HG03159 (cell line): ENCODE data around the gene RMND5A.

Experiments
- ATAC-seq: cut with Tn5 transposase; IDR thresholded peaks from one replicate; pipeline ENCODE4 v1.9.1; 2021; ENCODE audit warnings: mild to moderate bottlenecking, moderate library complexity; ENCODE audit not compliant: unreplicated experiment

Gene RMND5A

DNA sequence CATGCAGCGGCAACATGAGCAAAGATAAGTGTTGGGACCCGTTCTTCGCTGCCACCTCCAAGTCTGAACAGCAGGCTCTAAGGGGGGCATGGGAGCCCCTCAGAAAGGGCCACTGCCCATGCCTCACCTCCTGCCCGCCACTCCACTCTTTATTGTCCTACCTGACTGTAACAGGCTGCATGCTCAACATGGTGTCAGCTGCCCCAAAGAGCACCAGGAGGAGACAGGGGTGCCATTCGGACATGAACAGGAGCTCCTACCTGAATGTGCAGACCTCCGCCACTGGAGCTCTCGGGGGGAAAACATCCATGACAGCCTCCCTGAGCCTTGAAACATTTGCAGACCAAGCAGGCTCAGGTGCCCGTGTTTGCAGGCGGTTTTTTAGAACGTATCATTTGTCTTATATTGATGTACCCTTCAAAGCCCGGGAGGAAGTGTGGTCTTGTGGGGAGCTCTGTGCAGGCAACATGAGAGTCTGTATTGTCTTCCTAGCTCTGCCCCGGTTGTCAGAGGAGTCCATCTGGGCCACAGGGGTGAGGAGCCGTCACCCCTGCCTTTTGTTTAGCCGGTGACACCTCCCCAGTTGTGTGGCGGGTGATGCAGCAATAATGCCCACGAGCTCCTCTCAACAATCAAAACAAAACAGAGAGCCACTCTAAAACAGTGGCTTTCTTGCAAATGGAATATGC is 105.7 kb downstream of the RMND5A start:
- ATAC-seq: no peak

DNA sequence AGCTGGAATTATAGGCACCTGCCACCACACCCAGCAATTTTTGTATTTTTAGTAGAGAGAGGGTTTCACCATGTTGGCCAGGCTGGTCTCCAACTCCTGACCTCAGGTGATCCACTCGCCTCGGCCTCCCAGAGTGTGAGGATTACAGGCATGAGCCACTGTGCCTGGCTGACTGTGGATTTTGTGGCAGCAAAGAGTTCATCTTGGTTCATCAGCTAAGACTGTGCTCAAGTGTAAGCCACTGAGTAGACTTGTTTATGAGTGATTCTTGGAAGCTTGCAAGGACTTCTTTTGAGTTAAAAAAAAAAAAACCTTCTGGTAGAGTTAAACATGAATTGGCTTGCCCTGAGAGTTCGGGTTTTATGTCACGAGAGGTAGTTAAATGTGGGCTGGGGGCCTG is 106.9 kb downstream of the RMND5A start:
- no peak for ATAC-seq
